PFSK-1 (cell line): ENCODE data around the gene RNASEH1.

Source experiments
- FOXP2 ChIP-seq: optimal IDR thresholded peaks from 2 replicates; pipeline ENCODE3; 2011; ENCODE audit warnings: borderline replicate concordance, control low read depth, inconsistent platforms; ENCODE audit not compliant: insufficient read depth; ENCODE audit errors: extremely low read length, extremely low read depth
- POLR2AphosphoS5 ChIP-seq: IDR thresholded peaks from 2 replicates; pipeline ENCODE4 v1.6.1; 2012; ENCODE audit warnings: low read depth, mild to moderate bottlenecking, control low read depth, low read length, moderate library complexity
- REST ChIP-seq, 2 experiments: IDR thresholded peaks; 2 replicates each; pipeline versions ENCODE4 v1.6.1 to v1.8.0; 2011 to 2012; ENCODE audit warnings: low read depth in 2 of 2, low read length in 2 of 2, control low read depth in 1 of 2, inconsistent platforms in 1 of 2, mild to moderate bottlenecking in 1 of 2, moderate library complexity in 1 of 2; ENCODE audit not compliant: insufficient read depth in 1 of 2
- SIN3A ChIP-seq: IDR thresholded peaks from 2 replicates; pipeline ENCODE4 v1.6.1; 2012; ENCODE audit warnings: mild to moderate bottlenecking, low read length, moderate library complexity, borderline replicate concordance; ENCODE audit not compliant: insufficient read depth
- TAF1 ChIP-seq: IDR thresholded peaks from 2 replicates; pipeline ENCODE4 v1.6.1; 2012; ENCODE audit warnings: low read length, control low read depth, borderline replicate concordance; ENCODE audit not compliant: insufficient read depth

The RNASEH1 gene

DNA sequence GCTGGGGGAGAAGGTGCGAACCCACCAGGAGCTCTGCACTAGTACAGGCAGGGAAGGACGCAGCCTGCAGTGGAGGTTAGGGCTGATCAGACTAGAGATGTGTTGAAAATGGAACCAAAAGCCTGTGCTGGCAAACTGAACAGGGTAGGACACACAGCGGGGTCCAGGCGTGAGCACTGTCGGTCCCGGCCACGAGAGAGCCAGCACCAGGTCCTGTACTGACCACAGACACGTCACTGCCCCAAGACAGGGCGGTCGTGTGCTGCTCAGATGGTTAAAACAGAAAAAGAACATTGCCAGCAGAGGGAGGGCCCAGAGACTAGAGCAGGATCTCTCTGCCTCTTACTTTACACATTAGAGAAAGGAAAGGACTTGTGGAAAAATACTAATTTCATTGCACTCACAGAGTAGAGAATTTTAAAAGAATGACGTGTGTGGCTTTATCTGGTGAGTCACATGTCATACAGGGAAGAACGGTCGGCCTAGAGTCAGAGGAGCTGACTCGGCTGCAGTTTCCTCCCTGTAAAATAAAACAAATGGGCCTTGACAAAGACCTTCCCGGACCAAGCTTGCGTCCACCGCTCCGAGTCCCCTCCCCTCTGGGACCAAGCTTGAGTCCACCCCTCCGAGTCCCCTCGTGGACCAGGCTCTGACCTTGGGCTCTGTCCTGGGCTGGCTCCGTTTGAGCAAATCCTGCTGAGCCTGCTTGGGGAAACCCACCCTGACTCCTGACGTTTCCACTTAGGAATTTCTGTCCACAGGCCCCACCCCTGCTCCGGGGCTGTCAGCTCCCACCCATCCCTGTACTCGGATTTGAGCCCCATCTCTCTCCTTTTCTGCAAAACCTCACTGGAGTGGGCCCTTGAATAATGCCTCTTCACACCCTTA lies 22.1 kb downstream of the RNASEH1 start:
- no peak for TF ChIP-seq FOXP2
- TF ChIP-seq TAF1, result no peak

GRCh38 chr2:3535467-3535793 lies 22.7 kb downstream of the RNASEH1 start:
- TF ChIP-seq REST (IDR thresholded peaks at IDR 0.05; ENCODE audit: insufficient read depth in 1 of 2, low read depth in 2 of 2, low read length in 2 of 2) (no peak), SIN3A (no peak), POLR2AphosphoS5 (no peak), TAF1 (no peak), FOXP2 (no peak)

DNA sequence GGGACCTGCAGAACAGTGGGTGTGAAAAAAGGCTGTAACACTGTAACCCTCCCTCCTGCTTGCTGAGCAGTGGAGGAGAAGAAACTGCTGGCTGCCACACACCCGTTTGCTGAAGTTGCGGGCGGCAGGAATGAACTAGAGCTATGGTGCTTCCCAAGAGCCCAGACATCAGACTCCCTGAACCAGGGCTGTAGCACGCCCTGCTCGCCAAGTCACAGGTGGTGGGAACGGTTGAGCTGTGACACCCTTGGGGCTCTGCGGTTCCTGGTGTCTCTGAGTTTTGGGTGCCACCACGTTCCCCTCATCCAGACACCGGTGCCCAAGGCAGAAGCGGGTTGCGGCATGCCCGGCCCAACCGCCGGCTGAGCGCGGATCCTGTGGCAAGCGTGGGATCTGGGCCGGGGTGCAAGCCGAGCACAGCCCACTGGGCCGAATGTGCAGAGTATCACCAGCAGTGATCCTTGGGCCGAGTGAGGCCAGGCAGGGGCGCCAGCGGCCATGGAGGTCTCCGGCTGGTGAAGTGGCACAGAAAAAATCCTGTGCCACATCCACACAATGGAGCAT lies 23.8 kb downstream of the RNASEH1 start:
- TF ChIP-seq SIN3A, result no peak
- TF ChIP-seq REST (IDR thresholded peaks at IDR 0.05; ENCODE audit: insufficient read depth in 1 of 2, low read depth in 2 of 2, low read length in 2 of 2), result no peak
- no peak for TF ChIP-seq POLR2AphosphoS5
- no peak for TF ChIP-seq FOXP2
- TF ChIP-seq TAF1, result no peak

GRCh38 chr2:3533836-3534235 lies 24.3 kb downstream of the RNASEH1 start:
- TF ChIP-seq SIN3A, result no peak
- TF ChIP-seq TAF1, result no peak
- TF ChIP-seq POLR2AphosphoS5, result no peak
- no peak for TF ChIP-seq FOXP2
- no peak for TF ChIP-seq REST (IDR thresholded peaks at IDR 0.05; ENCODE audit: insufficient read depth in 1 of 2, low read depth in 2 of 2, low read length in 2 of 2)

DNA sequence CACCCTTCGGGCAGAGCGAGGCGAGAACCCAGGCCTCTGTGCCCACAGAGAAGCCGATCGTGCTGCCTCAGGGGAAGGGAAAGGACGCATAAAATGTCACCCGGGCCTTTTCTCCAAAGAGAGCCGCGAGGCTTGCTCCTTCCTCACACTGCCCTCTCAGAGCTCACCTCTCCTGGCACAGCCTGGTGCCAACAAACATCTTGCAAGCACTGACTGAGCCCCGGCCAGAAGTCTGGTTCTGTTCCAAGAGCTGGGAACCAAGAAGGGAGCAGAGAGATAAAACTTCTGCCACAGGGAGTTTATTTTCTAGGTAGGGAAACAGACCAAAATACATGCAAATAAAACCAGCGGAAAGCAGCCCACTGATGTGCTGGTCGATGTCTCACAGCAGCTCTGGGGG lies 25.2 kb downstream of the RNASEH1 start:
- no peak for TF ChIP-seq FOXP2
- no peak for TF ChIP-seq SIN3A
- TF ChIP-seq POLR2AphosphoS5, result no peak
- no peak for TF ChIP-seq REST (IDR thresholded peaks at IDR 0.05; ENCODE audit: insufficient read depth in 1 of 2, low read depth in 2 of 2, low read length in 2 of 2)
- TF ChIP-seq TAF1, result no peak
